NCI-H128 (cell line): ENCODE data around the gene C12orf76.
"Not testable (repeated sequence)": the region's sequence is repeated elsewhere in the genome, so short reads cannot be mapped to it uniquely, and the experiment has no call there.

ENCODE experiments used
- DNase-seq: peaks from one replicate; lab custom pipeline; 2025; ENCODE audit not compliant: unreplicated experiment; lab: John Stamatoyannopoulos, UW

C12orf76 gene

DNA sequence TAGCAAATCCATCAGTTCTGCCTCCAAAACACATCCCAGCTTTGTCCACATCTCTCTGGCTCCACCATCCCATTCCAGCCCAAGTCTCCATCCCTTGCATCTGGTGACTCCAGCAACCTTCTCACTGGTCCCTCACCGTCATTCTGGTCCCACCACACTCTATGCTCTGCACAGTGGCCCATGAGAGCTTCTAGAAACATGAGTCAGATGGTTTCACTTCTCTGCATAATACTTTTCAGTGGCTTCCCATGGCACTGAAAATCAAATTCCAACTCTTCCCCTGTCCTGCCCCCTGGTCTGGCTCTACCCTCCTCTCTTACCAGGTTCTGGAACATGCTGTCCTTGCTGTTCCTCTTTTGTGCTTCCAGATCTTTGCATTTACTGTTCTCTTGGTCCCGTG lies 17.2 kb upstream of the C12orf76 start:
- DNase-seq: no peak

DNA sequence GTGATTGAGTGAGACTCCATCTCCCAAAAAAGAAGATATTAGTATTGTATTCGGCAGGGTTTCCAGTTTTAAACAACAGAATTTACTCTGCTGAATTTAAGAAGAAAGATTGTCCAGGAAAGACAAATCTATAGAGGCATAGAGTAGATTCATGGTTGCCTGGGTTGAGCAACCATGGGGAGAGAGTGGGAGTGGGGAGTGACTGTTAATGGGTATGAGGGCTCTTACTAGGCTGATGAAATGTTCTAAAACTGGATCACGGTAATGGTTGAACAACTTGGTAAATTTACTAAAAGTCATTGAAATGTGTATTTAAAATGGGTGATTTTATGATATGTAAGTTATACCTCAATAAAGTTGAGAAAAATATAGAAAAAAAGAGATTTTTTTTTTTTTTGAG lies 13.9 kb upstream of the C12orf76 start:
- DNase-seq: no peak

DNA sequence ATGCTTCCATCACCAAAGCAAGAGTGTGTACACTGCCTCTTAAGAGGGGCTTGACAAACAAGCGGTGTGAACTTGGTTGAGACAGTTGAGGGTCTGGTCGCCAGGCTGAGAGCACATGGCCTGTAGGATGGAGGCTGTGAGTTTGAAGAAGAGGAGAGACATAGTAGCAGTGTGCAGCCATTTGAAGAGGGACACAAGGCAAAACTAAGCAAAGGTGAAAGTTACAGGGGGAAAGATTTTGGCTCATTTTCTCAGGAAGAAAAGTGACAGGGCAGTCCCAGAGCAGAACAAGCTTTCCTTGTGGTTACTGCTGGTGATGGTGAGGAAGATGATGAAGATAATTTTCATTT lies 11.3 kb upstream of the C12orf76 start:
- DNase-seq: no peak

DNA sequence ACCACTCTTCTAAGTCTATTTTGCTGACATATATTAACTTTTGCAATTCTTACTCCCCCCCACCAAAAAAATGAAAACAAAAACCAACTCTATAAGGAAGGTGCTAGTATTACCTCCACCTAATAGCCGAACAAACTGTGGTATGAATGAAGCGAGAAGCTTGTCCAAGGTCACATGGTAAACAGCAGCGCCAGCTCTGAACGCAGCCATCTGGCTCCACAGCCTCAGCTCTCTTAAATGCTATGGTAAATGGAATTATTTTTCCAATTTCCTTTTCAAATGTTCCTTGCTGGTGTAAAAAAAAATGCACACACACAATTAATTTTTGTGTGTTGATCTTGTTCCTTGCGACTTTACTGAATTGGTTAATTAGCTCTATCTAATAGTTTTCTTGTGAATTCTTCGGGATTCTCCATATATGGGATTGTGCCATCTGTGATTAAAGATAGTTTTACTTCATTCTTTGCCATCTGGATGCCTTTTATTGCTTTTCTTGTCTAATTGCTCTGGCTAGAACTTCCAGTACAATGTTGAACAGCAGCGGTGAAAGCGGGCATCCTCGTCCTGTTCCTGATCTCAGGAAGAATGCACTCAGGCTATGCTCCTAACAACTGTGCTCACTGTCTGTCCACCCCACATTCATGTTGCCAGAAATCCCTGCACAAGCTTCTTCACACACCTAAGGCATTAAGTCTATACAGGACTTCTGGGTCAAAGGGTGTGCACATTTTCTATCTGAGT lies 10.7 kb upstream of the C12orf76 start:
- no peak for DNase-seq

DNA sequence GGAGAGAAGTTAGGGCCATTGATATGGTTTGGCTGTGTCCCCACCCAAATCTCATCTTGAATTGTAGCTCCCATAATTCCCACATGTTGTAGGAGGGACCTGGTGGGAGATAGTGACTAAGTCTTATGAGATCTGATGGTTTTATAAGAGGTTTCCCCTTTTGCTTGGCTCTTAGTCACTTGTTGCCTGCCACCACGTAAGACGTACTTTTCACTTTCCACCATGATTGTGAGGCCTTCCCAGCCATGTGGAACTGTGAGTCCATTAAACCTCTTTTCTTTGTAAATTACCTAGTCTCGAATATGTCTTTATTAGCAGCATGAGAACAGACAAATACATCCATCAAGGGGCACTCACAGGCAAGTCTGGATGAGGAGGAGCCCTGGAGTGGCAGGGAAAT lies 8.3 kb upstream of the C12orf76 start:
- not testable (repeated sequence) for DNase-seq

DNA sequence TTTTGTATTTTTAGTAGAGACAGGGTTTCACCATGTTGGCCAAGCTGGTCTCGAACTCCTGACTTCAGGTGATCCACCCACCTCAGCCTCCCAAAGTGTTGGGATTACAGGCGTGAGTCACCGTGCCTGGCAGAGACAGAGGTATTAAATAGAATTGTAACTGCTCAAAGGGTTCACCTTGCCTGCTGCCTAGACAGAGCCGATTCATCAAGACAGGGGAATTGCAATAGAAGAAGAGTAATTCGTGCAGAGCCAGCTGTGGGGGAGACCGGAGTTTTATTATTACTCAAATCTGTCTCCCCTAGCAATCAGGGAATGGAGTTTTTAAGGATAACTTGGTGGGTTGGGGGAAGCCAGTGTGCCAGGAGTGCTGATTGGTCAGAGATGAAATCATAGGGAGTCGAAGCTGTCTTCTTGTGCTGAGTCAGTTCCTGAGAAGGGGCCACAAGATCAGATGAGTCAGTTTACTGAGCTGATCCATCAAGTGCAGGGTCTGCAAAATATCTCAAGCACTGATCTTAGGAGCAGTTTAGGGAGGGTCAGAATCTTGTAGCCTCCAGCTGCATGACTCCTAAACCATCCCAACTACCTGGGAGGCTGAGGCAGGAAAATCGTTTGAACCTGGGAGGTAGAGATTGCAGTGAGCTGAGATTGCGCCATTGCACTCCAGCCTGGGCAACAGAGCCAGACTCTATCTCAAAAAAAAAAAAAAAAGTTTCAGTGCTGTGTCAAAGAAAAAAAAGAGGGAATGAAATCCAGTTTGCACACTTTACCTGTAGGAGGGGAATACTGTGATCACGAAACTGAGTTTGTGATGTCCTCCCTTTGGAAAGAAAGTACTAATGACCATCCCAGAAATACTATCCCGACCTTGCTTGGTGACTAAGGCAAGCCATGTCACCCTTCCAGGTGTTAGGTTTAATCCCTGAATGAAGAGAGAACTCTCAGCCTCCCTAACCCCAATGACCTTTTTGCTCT lies 7.3 kb upstream of the C12orf76 start:
- not testable (repeated sequence) for DNase-seq

DNA sequence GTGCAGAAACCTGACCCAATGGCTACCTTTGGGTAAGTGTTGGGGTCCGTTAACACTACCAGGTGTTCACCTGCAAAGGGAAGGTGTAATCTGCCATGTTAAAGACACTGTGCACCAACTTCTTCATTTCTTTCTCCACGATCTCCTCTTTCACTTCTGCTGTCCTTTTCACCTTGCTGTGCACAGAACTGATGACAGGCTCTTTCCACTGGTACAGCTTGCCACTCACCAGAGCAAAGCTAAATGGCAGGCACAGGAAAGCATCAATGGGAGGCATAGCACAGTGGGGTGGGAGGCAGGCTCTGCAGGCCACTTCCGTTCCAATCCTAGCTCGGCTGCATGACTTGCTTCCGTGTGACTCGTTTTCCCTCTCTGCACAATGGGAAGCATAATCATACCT lies 2.6 kb upstream of the C12orf76 start:
- no peak for DNase-seq

DNA sequence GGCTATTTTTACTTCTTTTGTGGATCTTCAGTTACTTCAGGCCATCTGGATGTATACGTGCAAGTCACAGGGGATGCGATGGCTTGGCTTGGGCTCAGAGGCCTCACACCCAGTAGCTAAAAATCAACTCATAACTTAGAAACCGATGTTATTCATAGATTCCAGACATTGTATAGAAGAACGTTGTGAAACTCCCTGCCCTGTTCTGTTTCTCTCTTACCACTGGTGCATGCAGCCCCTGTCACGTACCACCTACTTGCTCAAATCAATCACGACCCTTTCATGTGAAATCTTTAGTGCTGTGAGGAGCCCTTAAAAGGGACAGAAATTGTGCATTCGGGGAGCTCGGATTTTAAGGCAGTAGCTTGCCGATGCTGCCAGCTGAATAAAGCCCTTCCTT lies 1.3 kb upstream of the C12orf76 start:
- DNase-seq: not testable (repeated sequence)

DNA sequence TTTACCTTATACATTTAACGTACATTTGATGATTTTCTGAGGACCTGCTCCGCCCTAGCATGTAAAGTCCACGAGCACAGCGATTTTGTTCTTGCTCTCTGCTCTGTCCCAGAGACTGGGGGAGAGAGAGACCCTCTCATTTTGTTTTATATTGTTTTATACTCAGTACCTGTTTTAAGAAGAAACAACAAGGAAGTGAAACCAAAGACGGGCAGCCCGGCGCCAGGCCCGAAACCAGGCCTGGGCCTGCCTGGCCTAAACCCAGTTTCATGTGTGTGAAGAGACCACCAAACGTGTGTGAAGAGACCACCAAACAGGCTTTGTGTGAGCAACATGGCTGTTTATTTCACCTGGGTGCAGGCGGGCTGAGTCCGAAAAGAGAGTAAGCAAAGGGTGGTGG lies 712 bp upstream of the C12orf76 start:
- DNase-seq: not testable (repeated sequence)

DNA sequence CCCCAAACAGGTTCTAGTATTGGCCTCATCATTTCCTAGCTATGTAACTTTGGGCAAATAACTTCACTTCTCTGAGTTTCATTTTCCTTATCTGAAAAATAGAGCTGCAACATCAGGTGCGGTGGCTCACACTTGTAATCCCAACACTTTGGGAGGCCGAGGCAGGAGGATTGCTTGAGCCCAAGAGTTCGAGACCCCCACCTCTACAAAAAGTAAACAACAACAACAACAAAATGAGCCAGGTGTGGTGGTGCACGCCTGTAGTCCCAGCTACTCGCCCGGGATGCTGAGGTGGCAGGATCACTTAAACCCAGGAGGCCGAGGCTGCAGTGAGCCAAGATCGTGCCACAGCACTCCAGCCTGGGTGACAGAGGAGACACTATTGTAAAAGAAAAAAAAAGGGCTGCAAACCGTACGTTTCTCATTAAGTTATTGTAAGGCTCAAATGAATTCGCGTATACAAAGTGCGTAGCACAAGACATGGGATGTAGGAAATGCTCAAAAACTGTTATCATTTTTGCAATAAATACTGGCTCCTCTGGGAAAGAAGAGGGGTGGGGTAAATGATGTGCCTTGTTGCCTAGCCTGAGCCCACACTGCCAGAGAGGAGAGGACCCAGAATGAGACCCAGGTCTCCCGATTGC lies 903 bp downstream of the C12orf76 start:
- no peak for DNase-seq

DNA sequence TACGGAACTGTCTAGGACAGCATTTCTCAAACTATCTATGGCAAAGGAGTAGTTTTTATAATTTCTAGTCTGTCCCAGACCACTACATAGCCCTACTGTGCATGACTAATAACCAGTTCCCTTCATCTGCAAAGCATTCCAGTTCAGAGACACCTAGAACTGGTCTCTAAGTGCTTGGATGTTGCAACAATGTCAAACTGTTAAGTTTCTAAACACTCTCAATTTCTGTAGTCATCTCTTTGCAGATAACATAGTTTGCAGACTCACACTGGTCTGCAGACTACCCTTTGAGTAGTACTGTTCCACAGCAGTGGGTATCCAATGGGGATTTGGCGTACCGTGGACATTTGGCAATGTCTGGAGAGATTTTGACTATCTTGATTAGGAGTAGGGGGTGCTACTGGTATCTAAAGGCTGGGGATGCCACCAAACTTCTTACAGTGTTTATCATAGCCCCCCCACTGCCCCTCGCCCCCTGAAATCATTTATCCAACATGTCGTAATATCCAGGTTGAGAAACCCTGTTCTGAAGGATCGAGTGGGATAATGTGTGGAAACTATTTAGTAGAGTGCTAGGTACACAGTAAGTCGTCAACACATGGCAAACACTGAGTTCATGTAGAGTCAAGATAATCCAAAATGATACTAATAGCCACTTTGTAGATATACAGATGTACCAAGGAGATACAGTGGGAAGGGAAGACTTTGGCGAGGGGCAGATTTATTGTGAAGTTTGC lies 1.7 kb downstream of the C12orf76 start:
- no peak for DNase-seq

DNA sequence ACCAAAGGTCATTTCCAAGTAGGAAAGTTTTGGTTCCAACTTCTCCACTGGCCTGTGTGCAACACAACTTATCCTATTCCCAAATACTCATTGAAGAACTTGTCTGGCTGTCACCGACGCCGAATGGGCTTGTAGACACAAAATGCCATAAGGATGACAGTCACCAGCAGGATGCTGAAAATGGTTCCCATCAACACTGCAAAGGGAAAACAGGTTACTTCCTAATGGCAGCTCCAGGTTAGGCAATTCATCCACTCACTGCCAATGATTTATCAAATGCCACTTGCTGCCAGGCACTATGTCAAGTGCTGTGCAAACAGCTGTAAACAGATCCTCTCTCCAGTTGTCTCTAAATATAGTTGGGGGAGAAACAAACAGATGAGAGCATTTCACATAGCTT lies 6.1 kb downstream of the C12orf76 start:
- DNase-seq: no peak

DNA sequence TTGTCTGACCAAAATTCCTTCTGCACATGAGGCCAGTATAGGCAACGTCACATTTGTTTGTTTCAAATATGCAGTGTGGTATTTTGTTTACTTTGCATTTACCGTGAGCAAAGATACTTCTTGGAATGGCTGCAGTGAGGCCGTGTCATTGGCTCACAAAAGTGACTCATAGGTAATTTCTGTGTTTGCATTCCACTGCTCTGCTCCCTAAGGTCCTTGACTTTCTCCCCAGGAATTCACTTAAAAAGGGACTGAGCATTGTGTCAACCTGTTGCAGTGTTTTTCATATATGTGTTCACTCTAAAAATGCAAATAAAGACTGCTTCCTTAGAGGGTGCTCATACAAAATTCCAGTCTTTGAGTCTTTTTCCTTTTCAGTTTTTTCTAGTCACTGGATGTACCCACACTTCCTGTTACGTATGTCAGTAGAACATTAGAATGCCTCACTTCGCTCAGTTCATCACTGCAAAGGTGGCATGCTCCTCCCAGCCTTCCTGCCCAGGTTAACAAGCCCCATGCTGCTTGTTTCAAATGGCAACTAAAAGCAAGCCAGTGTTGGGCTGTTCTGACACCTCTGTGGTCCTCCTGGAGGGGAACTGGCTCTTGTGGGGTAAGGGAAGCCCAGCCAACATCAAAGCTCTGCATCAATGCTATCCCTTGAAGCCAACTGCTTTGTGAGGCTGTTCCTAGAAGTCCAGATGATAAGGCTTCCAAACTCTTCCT lies 9.1 kb downstream of the C12orf76 start:
- no peak for DNase-seq

DNA sequence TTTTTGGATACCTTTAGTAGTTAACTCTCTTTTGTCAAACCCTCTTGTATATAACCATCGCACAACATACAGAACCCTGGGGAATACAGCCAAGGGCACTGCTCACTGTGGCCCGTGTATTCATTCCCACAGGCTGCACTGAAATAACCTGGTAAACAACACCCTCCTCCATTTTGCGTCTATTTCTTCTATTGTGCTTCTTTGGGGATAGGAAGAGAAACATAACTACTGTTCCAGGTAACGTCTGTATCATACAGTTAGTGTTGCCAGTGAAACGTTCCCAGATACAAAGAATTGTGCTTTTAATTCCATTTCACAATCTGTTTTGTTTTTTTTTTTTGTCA lies 9.6 kb downstream of the C12orf76 start:
- no peak for DNase-seq

DNA sequence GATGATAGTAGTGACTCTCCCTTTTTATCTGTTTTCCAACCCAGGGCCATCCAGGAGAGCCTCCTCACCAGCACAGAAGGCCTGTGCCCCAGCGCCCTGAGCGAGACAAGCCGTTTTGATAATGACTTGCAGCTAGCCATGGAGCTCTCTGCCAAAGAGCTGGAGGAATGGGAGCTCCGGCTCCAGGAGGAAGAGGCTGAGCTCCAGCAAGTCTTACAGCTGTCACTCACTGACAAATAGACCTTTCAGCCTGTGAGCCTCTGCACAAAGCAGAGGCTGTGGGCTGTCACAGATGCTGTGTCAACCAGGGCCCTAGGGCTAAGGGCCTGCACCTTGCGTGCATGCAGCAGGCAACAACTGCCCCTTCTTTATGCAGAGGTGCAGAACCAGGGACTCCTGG lies 11.0 kb downstream of the C12orf76 start:
- DNase-seq: no peak

DNA sequence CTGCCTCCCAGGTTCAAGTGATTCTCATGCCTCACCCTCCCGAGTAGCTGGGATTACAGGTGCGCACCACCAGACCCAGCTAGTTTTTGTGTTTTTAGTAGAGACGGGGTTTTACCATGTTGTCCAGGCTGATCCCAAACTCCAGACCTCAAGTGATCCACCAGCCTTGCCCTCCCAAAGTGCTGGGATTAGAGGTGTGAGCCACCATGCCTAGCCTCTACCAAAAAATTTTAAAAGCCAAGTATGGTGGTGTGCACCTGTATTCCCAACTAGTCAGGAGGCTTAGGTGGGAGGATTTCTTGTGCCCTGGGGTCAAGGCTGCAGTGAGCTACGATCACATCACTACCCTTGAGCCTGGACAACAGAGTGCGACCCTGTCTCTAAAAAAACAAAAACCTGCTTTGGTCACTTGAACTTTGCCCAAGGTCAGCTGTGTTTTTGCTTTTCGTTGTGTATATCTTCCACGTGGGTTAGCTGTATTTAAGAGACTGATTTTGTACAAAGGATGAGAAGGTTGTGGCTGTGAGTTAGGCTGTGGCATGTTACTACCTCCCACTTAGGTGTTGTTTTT lies 12.7 kb downstream of the C12orf76 start:
- no peak for DNase-seq

DNA sequence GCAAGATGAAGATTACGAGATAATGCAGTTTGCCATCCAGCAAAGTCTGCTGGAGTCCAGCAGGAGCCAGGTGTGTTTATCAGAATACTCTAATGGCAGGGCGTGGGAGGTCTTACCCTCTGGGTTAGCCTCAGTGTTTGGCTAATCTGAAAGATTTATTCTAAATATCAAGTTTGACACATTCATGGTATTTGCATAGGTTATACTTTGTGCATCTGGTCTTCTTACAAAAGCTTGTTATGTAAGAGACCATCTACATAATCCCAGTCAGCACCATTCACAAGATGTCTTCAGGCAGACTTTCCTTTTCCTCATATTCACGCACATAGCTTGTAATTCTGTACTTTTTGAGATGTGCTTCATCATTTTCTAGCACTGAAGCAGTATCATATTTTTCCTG lies 14.4 kb downstream of the C12orf76 start:
- no peak for DNase-seq

DNA sequence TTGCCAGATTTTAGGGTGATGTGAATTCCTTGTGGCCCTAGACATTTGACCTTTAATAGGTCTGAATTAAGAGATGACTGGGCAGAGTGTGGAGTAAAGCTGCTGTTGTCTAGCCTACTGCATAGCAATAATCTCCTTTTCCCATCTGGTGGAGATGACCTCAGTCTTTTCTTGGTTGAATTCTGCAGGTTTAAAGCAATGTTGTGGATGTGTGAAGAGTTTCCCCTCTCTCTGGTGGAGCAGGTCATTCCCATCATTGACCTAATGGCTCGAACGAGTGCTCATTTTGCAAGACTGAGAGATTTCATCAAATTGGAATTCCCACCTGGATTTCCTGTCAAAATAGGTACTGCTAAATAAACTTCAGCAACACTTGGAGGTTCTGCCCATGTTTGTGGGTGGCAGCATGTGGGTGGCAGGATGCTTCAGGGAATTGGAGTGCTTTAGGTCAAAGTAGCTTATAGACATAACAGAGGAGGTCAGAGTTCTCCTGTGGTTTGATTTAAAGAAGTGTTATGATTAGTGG lies 19.0 kb downstream of the C12orf76 start:
- no peak for DNase-seq

DNA sequence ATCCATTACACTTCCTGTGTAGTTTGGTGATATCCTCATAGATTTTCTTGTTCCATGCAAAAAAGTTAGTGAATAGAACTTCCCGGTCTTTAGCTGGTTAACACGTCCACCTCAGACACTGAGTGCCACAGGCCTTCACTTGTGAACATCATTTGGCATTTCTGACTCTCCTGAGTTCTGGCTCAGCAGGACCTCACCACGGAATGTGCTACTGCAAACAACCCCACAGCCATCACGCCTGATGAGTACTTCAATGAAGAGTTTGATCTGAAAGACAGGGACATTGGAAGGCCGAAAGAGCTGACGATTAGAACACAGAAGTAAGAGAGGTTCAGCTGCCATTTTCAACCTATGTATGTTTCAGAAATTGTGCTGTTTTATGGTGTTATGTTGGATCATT lies 20.0 kb downstream of the C12orf76 start:
- no peak for DNase-seq

DNA sequence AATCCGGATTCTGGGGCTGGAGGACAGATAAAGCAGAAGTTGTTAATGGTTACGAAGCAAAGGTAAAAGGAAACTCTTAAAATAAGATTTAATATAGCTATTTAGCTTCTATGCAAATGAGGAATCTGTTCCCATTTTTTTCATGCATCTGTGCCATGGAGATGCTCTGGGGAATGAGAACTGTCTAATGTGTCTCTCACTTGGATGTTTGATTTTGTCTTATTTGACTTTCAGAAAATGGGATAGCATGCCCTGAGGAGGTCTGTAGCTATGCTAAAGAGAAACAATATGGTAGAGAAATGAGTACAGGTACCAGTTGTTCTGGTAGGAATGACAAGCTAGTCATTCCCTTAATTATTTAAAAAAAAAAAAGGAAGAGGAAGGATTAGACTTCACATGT lies 24.3 kb downstream of the C12orf76 start:
- no peak for DNase-seq
